Measurements from ENCODE around the gene EXT2. TPM values are rescaled to one million over a fixed set of nuclear protein-coding genes. Genes with fewer than 3 reads are reported as not detected.

The EXT2 gene
- total RNA-seq, 4 donors from 2014 or later, result 63.9 to 66.6 (median 65.9) TPM

DNA sequence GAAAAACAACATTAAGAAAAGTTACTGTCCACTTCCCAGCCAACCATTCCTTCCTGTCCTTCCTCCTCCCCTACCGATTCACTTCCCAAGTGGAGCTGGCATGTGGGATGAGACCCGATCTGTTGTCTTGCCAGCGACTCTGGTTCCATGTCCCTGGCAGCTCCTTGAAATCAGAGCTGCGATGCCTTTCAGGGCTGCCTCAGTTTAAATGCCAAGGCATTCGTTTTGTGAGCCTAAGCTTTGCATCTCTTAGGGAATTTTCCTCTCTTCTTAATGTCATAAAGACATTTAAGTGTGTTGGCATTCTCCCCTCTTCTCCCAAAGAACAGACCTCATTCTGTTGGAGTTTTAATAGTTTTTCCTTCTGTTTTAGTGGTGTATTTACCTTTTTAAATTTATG lies 98.4 kb downstream of the EXT2 start:
- WGBS, 2 donors (ENCODE audit: low coverage in 1 of 2), result 86 to 93% methylated on average over 2 to 5 of the region's 5 CpGs
- peaks cover 0 to 36% of the 10 kb centered on the region in 2 donors for H3K36me3 ChIP-seq
- ATAC-seq, result no peak
- no peak overlapping the region for H3K27ac ChIP-seq
- no peaks in the 10 kb centered on the region for H3K27me3 ChIP-seq
- no peak overlapping the region for H3K4me3 ChIP-seq
- TF ChIP-seq POLR2A (IDR thresholded peaks at IDR 0.05), result no peak
- H3K9me3 ChIP-seq, result peaks cover 0 to 2% (median 0%) of the 10 kb centered on the region in 3 donors
- H3K4me1 ChIP-seq, result no peaks in the 10 kb centered on the region

DNA sequence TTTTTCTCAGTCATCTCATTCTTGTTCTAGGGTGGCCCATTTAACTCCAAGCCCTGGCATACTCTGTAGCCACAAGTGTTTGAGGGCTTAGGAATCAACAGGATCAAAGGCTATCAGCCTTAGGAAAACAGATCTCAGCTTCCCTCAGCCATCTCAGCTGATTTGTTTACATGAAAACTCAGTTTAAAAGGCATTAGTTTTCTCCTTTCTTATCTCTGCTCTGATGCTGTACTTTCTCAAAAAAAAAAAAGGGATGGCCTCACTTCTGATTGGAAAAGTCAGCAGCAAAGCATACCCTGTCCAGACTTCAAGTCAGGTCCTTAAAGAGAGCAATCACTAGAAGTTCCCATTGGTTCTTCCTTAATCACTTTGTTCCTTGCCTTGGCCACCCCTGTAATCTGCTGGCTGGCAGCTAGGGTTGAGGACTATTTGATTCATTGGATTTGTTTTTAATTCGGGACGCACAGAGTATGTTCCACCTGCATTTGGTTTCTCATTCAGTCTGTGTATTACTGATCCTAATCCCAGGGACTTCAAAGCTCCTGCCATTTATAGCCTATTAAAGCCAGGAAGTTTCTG lies 102.8 kb downstream of the EXT2 start:
- 62 to 79% methylated on average over 2 of the region's 2 CpGs for WGBS, 2 donors (ENCODE audit: low coverage in 1 of 2)
- Histone ChIP-seq H3K9me3 (no peaks in the 10 kb centered on the region), H3K4me1 (no peaks in the 10 kb centered on the region), H3K27ac (no peak overlapping the region), H3K27me3 (no peaks in the 10 kb centered on the region), H3K4me3 (no peak overlapping the region), H3K36me3 (peaks cover 0 to 50% of the 10 kb centered on the region in 2 donors)
- TF ChIP-seq EP300 (IDR thresholded peaks at IDR 0.05), result no peak
- TF ChIP-seq, protein P1, sequence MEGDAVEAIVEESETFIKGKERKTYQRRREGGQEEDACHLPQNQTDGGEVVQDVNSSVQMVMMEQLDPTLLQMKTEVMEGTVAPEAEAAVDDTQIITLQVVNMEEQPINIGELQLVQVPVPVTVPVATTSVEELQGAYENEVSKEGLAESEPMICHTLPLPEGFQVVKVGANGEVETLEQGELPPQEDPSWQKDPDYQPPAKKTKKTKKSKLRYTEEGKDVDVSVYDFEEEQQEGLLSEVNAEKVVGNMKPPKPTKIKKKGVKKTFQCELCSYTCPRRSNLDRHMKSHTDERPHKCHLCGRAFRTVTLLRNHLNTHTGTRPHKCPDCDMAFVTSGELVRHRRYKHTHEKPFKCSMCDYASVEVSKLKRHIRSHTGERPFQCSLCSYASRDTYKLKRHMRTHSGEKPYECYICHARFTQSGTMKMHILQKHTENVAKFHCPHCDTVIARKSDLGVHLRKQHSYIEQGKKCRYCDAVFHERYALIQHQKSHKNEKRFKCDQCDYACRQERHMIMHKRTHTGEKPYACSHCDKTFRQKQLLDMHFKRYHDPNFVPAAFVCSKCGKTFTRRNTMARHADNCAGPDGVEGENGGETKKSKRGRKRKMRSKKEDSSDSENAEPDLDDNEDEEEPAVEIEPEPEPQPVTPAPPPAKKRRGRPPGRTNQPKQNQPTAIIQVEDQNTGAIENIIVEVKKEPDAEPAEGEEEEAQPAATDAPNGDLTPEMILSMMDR (IDR thresholded peaks at IDR 0.05), result no peak
- TF ChIP-seq POLR2AphosphoS5 (IDR thresholded peaks at IDR 0.05), result no peak
- TF ChIP-seq POLR2A (IDR thresholded peaks at IDR 0.05), result no peak
- no peak for ATAC-seq

DNA sequence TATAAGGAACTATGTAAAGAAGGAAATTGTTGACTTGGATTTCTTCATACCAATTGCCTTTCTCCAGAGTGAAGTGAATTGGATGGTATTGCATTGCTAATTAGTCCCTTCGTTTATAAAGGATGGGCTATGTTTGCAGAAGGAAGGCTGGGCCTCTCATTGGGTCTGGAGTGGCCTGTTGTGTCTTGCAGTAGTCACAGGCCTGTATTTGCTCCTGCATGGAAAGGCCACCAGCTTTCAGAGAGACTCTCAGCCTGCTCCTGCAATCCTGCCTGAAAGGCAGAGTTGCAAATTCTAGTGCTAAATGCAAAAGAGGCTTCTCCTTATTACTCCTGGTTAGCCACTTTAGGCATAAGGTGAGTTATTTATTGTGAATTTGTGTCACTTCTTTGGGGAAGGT lies 103.8 kb downstream of the EXT2 start:
- no peak for TF ChIP-seq POLR2A (IDR thresholded peaks at IDR 0.05)
- TF ChIP-seq, protein P1 (IDR thresholded peaks at IDR 0.05), result no peak
- TF ChIP-seq POLR2AphosphoS5 (IDR thresholded peaks at IDR 0.05), result no peak
- no peak for TF ChIP-seq EP300 (IDR thresholded peaks at IDR 0.05)
- H3K36me3 ChIP-seq, result peaks cover 0 to 59% of the 10 kb centered on the region in 2 donors
- no peak overlapping the region for H3K27ac ChIP-seq
- 67 to 100% methylated on average over 1 of the region's 1 CpG for WGBS, 2 donors (ENCODE audit: low coverage in 1 of 2)
- no peak overlapping the region for H3K4me3 ChIP-seq
- no peak for ATAC-seq
- H3K9me3 ChIP-seq, result no peaks in the 10 kb centered on the region
- no peaks in the 10 kb centered on the region for H3K27me3 ChIP-seq
- H3K4me1 ChIP-seq, result no peaks in the 10 kb centered on the region

DNA sequence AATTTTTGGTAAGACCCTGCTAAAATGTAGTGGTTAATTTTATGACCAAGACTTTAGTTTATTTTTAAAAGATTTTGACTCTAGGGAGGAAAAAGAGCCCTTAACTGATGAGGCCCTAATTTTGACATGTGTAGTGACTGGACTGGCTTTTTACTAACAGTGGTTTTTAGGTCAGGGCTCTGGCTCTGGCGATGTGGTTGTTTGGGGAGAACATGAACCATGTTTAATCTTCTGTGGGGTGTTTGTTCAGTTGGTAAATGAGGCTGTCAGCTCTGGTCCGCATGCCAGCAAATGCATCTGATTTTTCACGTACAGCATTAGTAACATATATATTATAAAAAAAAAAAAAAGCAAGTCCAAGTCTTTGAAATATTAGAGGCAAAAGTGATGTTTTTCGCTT lies 104.3 kb downstream of the EXT2 start:
- Histone ChIP-seq H3K9me3 (no peaks in the 10 kb centered on the region), H3K27ac (no peak overlapping the region), H3K27me3 (no peaks in the 10 kb centered on the region), H3K36me3 (peaks cover 0 to 59% of the 10 kb centered on the region in 2 donors), H3K4me1 (no peaks in the 10 kb centered on the region), H3K4me3 (no peak overlapping the region)
- no peak for ATAC-seq
- WGBS, 2 donors (ENCODE audit: low coverage in 1 of 2), result 79 to 94% methylated on average over 4 of the region's 4 CpGs
- TF ChIP-seq, protein P1 (IDR thresholded peaks at IDR 0.05), result no peak
- no peak for TF ChIP-seq POLR2AphosphoS5 (IDR thresholded peaks at IDR 0.05)
- no peak for TF ChIP-seq POLR2A (IDR thresholded peaks at IDR 0.05)
- TF ChIP-seq EP300 (IDR thresholded peaks at IDR 0.05), result no peak

DNA sequence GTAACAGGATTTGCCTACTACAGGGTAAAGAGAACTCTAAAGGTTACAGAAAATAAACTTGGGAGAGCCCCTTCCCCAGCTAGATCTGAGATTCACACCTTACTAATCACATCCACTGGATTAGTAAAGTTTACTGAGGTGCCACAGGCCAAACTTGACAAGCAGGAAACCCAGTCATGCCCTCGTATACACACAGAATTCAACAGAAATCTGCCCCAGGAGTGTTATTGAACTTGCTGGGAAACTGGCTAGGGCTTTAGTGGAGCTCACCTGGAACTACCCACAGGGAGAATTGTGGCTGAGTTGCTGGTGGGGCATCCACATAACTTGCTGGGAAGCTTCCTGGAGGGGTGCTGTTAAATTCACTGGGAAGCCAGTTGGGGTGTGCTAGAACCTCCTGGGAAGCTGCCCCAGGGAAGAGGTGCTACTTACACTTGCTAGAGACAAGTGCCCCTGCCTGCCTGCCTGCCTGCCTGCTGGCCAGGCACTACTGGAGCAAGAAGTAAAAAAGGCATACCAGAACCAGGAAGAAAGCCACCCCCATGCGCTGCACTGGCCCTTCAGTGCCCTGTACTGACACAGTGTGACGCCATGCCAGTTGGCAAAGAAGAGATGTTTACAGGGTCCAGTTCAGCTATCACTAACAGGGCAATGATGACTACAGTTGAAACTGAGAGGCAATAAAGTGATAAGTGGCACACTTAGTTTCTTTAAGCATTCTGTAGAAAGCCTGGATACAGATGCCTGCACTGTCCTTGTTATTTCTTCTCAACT lies 108.0 kb downstream of the EXT2 start:
- Histone ChIP-seq H3K27ac (no peak overlapping the region), H3K27me3 (no peaks in the 10 kb centered on the region), H3K9me3 (no peaks in the 10 kb centered on the region), H3K36me3 (peaks cover 0 to 55% of the 10 kb centered on the region in 2 donors), H3K4me1 (no peaks in the 10 kb centered on the region), H3K4me3 (no peak overlapping the region)
- ATAC-seq, result no peak
- WGBS, 2 donors (ENCODE audit: low coverage in 1 of 2), result 73% methylated on average over 1 of the region's 3 CpGs; no CpG with 5 or more reads in 1 of the 2 donors
- no peak for TF ChIP-seq POLR2A (IDR thresholded peaks at IDR 0.05)
- no peak for TF ChIP-seq POLR2AphosphoS5 (IDR thresholded peaks at IDR 0.05)
- TF ChIP-seq, protein P1 (IDR thresholded peaks at IDR 0.05), result no peak
- TF ChIP-seq EP300 (IDR thresholded peaks at IDR 0.05), result no peak
